Activated B cell treated with CpG ODN at 0.5 μM for 24 hours (primary cell): ENCODE data around the gene FGGY. TPM values are rescaled to one million over a fixed set of nuclear protein-coding genes. Genes with fewer than 3 reads are reported as not detected.

Experiments used
- ATAC-seq: fragments of 200-7000 bp; cut with Tn5 transposase; one replicate; pipeline ENCODE4 v1.10.0; 2021; ENCODE audit warnings: low read depth, mild to moderate bottlenecking, moderate library complexity
- CTCF ChIA-PET: fragments of 350-600 bp; sonication (Branson Sonifier 250); formaldehyde crosslinking; loops from one replicate; lab custom pipeline; 2021; ENCODE audit warnings: antibody characterized with exemption; lab: Charles Lee
- POLR2A ChIA-PET: fragments of 350-600 bp; sonication (Branson Sonifier 250); formaldehyde crosslinking; loops from one replicate; lab custom pipeline; 2021; ENCODE audit warnings: antibody characterized with exemption; lab: Charles Lee
- DNase-seq: peaks from one replicate; pipeline ENCODE4 v3.0.0; 2022
- H3K27ac Mint-ChIP-seq: one replicate; pipeline ENCODE4 v1.8.0; 2020; ENCODE audit warnings: mixed read lengths
- H3K27me3 Mint-ChIP-seq: one replicate; pipeline ENCODE4 v1.8.0; 2021; ENCODE audit warnings: mixed read lengths
- H3K36me3 Mint-ChIP-seq: one replicate; pipeline ENCODE4 v1.8.0; 2021; ENCODE audit warnings: low read depth, mixed read lengths
- H3K4me1 Mint-ChIP-seq: one replicate; pipeline ENCODE4 v1.8.0; 2021; ENCODE audit warnings: mixed read lengths
- H3K4me3 Mint-ChIP-seq: one replicate; pipeline ENCODE4 v1.8.0; 2020; ENCODE audit warnings: mild to moderate bottlenecking, mixed read lengths
- H3K9me3 Mint-ChIP-seq: one replicate; pipeline ENCODE4 v1.8.0; 2020; ENCODE audit warnings: mixed read lengths
- intact Hi-C: fragments of 100-400 bp; cut with micrococcal nuclease; formaldehyde crosslinking; loops from one replicate; pipeline ENCODE4 v1.15.1; 2024
- total RNA-seq: library from RNA; stranded (reverse); gene quantifications from 2 replicates; pipeline ENCODE4 v1.2.3, GENCODE V29; 2022
- TF ChIP-seq, protein P1 (sequence below): fragments of 200-600 bp; IDR thresholded peaks from one replicate; pipeline ENCODE4 v1.8.0; 2022; ENCODE audit warnings: antibody characterized with exemption, mild to moderate bottlenecking

FGGY gene
- total RNA-seq, 1 donor from 2014 or later: 24.0 TPM

DNA sequence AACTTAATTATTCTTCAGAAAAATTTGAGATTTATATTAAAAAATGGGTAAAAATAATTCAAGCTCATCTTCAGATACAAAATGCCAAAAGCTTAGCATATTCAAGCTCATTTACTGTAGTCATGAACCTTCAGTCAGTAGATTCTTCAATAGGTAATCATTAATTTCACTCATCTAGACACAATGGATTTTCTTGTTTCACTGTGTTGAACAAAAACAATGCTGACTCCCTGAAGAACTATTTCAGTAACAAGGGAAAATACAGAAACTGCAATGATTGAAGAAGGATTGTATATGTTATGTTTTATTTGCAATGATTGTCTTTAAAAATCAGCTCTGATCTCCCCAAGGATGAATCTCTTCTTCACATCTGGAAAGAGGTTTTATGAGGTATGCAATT, 508.7 kb downstream of the FGGY start:
- H3K36me3 Mint-ChIP-seq: no peaks in the 10 kb centered on the region
- intact Hi-C loops: no loop called here
- no peaks in the 10 kb centered on the region for H3K4me1 Mint-ChIP-seq
- ChIA-PET POLR2A (no interaction called here), CTCF (no interaction called here)
- H3K27ac Mint-ChIP-seq: no peak overlapping the region
- H3K27me3 Mint-ChIP-seq: peaks cover 16% of the 10 kb centered on the region
- peaks cover 2% of the 10 kb centered on the region for H3K9me3 Mint-ChIP-seq
- TF ChIP-seq, protein P1, sequence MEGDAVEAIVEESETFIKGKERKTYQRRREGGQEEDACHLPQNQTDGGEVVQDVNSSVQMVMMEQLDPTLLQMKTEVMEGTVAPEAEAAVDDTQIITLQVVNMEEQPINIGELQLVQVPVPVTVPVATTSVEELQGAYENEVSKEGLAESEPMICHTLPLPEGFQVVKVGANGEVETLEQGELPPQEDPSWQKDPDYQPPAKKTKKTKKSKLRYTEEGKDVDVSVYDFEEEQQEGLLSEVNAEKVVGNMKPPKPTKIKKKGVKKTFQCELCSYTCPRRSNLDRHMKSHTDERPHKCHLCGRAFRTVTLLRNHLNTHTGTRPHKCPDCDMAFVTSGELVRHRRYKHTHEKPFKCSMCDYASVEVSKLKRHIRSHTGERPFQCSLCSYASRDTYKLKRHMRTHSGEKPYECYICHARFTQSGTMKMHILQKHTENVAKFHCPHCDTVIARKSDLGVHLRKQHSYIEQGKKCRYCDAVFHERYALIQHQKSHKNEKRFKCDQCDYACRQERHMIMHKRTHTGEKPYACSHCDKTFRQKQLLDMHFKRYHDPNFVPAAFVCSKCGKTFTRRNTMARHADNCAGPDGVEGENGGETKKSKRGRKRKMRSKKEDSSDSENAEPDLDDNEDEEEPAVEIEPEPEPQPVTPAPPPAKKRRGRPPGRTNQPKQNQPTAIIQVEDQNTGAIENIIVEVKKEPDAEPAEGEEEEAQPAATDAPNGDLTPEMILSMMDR: no peak
- H3K4me3 Mint-ChIP-seq: no peak overlapping the region
- ATAC-seq (no peak), DNase-seq (no peak)
